HepG2 (cell line): Measurements from ENCODE around the gene FBXL12. TPM values are rescaled to one million over a fixed set of nuclear protein-coding genes. Genes with fewer than 3 reads are reported as not detected.

Experiments
- ASH2L ChIP-seq: fragments of 300-600, 200-600 bp; sonication (generic); IDR thresholded peaks from 2 replicates; pipeline ENCODE4 v1.7.0; 2017; ENCODE audit warnings: low read depth, mild to moderate bottlenecking, moderate library complexity, mixed read lengths, low read length; ENCODE audit not compliant: insufficient read length
- ATM ChIP-seq: fragments of 450-650 bp; IDR thresholded peaks from 2 replicates; pipeline ENCODE4 v1.7.1; 2017; ENCODE audit warnings: mild to moderate bottlenecking, borderline replicate concordance
- CENPT ChIP-seq: sonication (generic); formaldehyde crosslinking; IDR thresholded peaks from 2 replicates; pipeline ENCODE4 v1.8.0; 2022; ENCODE audit warnings: low read depth, mild to moderate bottlenecking, moderate library complexity, missing genetic modification reagents
- ERF ChIP-seq: IDR thresholded peaks from 2 replicates; pipeline ENCODE4 v1.6.1; 2018; ENCODE audit warnings: missing biosample characterization, missing genetic modification reagents
- KLF13 ChIP-seq: sonication (generic); formaldehyde crosslinking; IDR thresholded peaks from 2 replicates; pipeline ENCODE4 v1.4.0; 2020; ENCODE audit warnings: mild to moderate bottlenecking, missing genetic modification reagents
- MTERF4 ChIP-seq: sonication (generic); formaldehyde crosslinking; IDR thresholded peaks from 2 replicates; pipeline ENCODE4 v1.8.0; 2023; ENCODE audit warnings: mild to moderate bottlenecking, missing genetic modification reagents
- PAXIP1 ChIP-seq: sonication (generic); formaldehyde crosslinking; conservative IDR thresholded peaks from 2 replicates; pipeline ENCODE4 v1.4.0; 2020; ENCODE audit warnings: mild to moderate bottlenecking, missing genetic modification reagents, moderate library complexity
- PRDM4 ChIP-seq: sonication (generic); formaldehyde crosslinking; IDR thresholded peaks from 2 replicates; pipeline ENCODE4 v1.9.0; 2021; ENCODE audit warnings: missing genetic modification reagents, borderline replicate concordance
- TCF7 ChIP-seq: sonication (generic); IDR thresholded peaks from 2 replicates; pipeline ENCODE4 v1.6.1; 2016; ENCODE audit warnings: antibody characterized with exemption, low read depth
- ZBTB7A ChIP-seq: sonication (generic); formaldehyde crosslinking; IDR thresholded peaks from 2 replicates; pipeline ENCODE4 v1.8.0; 2022; ENCODE audit warnings: mild to moderate bottlenecking, missing genetic modification reagents
- ZIK1 ChIP-seq: sonication (generic); formaldehyde crosslinking; IDR thresholded peaks from 2 replicates; pipeline ENCODE4 v1.5.0; 2020; ENCODE audit warnings: mild to moderate bottlenecking, low read depth, missing genetic modification reagents, borderline replicate concordance
- ZNF205 ChIP-seq: IDR thresholded peaks from 2 replicates; pipeline ENCODE4 v1.6.1; 2018; ENCODE audit warnings: missing biosample characterization, missing genetic modification reagents
- ZNF335 ChIP-seq: sonication (generic); formaldehyde crosslinking; IDR thresholded peaks from 2 replicates; pipeline ENCODE4 v1.4.0; 2020; ENCODE audit warnings: missing genetic modification reagents
- ZNF382 ChIP-seq: sonication (generic); formaldehyde crosslinking; IDR thresholded peaks from 2 replicates; pipeline ENCODE4 v1.5.0; 2020; ENCODE audit warnings: missing genetic modification reagents, mild to moderate bottlenecking, borderline replicate concordance
- ZNF564 ChIP-seq: sonication (generic); formaldehyde crosslinking; IDR thresholded peaks from 2 replicates; pipeline ENCODE4 v1.8.1; 2023; ENCODE audit warnings: mild to moderate bottlenecking, missing genetic modification reagents
- ZNF572 ChIP-seq: sonication (generic); formaldehyde crosslinking; IDR thresholded peaks from 2 replicates; pipeline ENCODE4 v1.5.1; 2020; ENCODE audit warnings: mild to moderate bottlenecking, missing genetic modification reagents
- ZNF629 ChIP-seq: sonication (generic); formaldehyde crosslinking; conservative IDR thresholded peaks from 2 replicates; pipeline ENCODE4 v1.5.0; 2020; ENCODE audit warnings: missing genetic modification reagents
- ZNF740 ChIP-seq: sonication (generic); formaldehyde crosslinking; IDR thresholded peaks from 2 replicates; pipeline ENCODE4 v1.4.0; 2020; ENCODE audit warnings: missing genetic modification reagents
- ZNF839 ChIP-seq: sonication (generic); formaldehyde crosslinking; IDR thresholded peaks from 2 replicates; pipeline ENCODE4 v1.4.0; 2020; ENCODE audit warnings: missing genetic modification reagents, mild to moderate bottlenecking, borderline replicate concordance
- polyA plus RNA-seq, 8 experiments: library from polyadenylated mRNA; depleted of rRNA in 3 of 8; stranded (reverse) in 7 of 8; unstranded in 1 of 8; fragments of >200 nt; fragmentation: Illumina TruSeq in 4 of 8; extraction: Trizol in 4 of 8; gene quantifications; 2 replicates each; pipeline versions ENCODE4 v1.2.1 to v1.2.3, GENCODE V29; 2011 to 2016; ENCODE audit warnings: low read depth in 4 of 8, missing spikeins in 1 of 8, mixed read lengths in 1 of 8; ENCODE audit not compliant: insufficient read depth in 1 of 8
- total RNA-seq, 5 experiments: library from RNA; depleted of rRNA; stranded (reverse); fragments of >200 nt; fragmentation: Illumina TruSeq; extraction: Trizol; gene quantifications; 2 replicates each; pipeline ENCODE4 v1.2.3, GENCODE V29; 2016; ENCODE audit warnings: low read depth in 1 of 5

FBXL12 gene
- total and polyA plus RNA-seq, 2 of the 13 experiments (the other 11 are each of a cell fraction or from before 2014, with no cell fraction given) = 20.4 to 23.1 TPM

GRCh38 chr19:9768175-9769112 is 50.4 kb downstream of the FBXL12 start, which contains the start of gene ZNF846 (continued):
- TF ChIP-seq PRDM4 (CRISPR knock-in tag) (peak; percentile 65; the same call in 1 of the 2 replicates), ZNF382 (CRISPR knock-in tag) (no peak), ZNF740 (CRISPR knock-in tag) (no peak), ATM (no peak), PAXIP1 (CRISPR knock-in tag) (peak; percentile 58), ZNF629 (no peak), ERF (CRISPR knock-in tag) (peak; percentile 94), ZIK1 (peak; percentile 76), ZNF564 (CRISPR knock-in tag) (peak; percentile 95), CENPT (CRISPR knock-in tag) (no peak), KLF13 (no peak), MTERF4 (peak; percentile 88; the same call in 1 of the 2 replicates), ZNF839 (no peak), ZNF205 (CRISPR knock-in tag) (peak; percentile 90), TCF7 (no peak; the same call in 1 of the 2 replicates), ZNF572 (CRISPR knock-in tag) (no peak), ASH2L (peak; percentile 94), ZNF335 (CRISPR knock-in tag) (peak; percentile 90), ZBTB7A (CRISPR knock-in tag) (peak; percentile 63; the same call in 1 of the 2 replicates)
